ENCODE data around the gene ZNF281.

ZNF281 gene

DNA sequence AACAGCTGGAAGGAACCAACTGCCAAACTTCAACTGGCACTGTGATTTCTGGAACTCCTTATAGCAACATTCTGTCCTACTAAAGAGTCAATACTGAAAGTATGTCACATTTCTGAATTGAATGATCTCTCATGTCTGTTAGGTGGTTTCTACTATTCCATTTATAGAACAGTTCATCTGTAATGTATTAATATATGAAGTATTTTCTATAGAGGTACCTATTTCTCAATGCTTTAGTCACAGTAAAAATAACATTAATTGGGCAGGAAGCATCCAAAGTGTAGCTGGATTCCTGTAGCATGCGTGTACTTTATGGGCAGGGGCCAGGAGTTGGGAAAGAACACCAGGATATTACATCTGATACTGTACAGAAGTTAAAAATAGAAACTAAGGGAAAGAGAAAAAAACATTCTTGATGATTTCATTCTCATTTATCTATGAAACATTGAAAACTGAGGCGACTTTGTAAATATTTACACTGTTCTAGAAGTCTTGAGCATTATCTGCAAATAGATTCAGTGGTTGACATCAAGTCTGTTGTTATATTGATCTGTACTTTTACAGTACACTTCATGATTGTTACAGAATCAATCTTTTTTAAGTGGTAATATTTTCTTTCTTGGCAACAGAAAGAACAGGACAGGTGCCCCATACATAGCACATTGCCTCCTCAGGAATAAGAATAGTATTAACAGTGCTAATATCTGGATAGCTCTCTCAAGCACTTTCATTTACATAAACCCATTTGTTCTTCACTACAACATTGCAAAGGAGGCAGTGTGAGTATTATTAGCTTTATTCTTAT lies 6.2 kb upstream of the ZNF281 start (continued):
- TF ChIP-seq, protein P1, sequence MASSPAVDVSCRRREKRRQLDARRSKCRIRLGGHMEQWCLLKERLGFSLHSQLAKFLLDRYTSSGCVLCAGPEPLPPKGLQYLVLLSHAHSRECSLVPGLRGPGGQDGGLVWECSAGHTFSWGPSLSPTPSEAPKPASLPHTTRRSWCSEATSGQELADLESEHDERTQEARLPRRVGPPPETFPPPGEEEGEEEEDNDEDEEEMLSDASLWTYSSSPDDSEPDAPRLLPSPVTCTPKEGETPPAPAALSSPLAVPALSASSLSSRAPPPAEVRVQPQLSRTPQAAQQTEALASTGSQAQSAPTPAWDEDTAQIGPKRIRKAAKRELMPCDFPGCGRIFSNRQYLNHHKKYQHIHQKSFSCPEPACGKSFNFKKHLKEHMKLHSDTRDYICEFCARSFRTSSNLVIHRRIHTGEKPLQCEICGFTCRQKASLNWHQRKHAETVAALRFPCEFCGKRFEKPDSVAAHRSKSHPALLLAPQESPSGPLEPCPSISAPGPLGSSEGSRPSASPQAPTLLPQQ (tag by site-specific recombination; IDR thresholded peaks at IDR 0.05) = 0 out of 2 replicates have a peak, but pooled peaks have one; percentile 32
- TF ChIP-seq ZXDB (tag by site-specific recombination; IDR thresholded peaks at IDR 0.05) (no peak), KLF8 (tag by site-specific recombination; IDR thresholded peaks at IDR 0.05) (no peak), ZNF302 (tag by site-specific recombination; IDR thresholded peaks at IDR 0.05; ENCODE audit: low read depth) (no peak), ZNF324 (tag by site-specific recombination; IDR thresholded peaks at IDR 0.05) (no peak), GFI1B (tag by site-specific recombination; IDR thresholded peaks at IDR 0.05) (no peak), ZNF701 (tag by site-specific recombination; IDR thresholded peaks at IDR 0.05) (no peak), GLIS1 (tag by site-specific recombination; IDR thresholded peaks at IDR 0.05) (no peak), ZNF335 (tag by site-specific recombination; conservative IDR thresholded peaks at IDR 0.05) (0 out of 2 replicates have a peak, but pooled peaks have one; percentile 1), ZNF510 (tag by site-specific recombination; IDR thresholded peaks at IDR 0.05; ENCODE audit: insufficient replicate concordance) (no peak), BCL11B (tag by site-specific recombination; IDR thresholded peaks at IDR 0.05; ENCODE audit: low read depth) (no peak), ZNF23 (tag by site-specific recombination; IDR thresholded peaks at IDR 0.05; ENCODE audit: borderline replicate concordance) (no peak), ZNF76 (tag by site-specific recombination; IDR thresholded peaks at IDR 0.05; ENCODE audit: borderline replicate concordance, low read depth) (no peak), ZNF660 (tag by site-specific recombination; IDR thresholded peaks at IDR 0.05) (0 out of 2 replicates have a peak, but pooled peaks have one; percentile 36), ZNF555 (tag by site-specific recombination; conservative IDR thresholded peaks at IDR 0.05) (no peak), ZBTB7A (tag by site-specific recombination; IDR thresholded peaks at IDR 0.05; ENCODE audit: low read depth) (no peak), ZNF416 (tag by site-specific recombination; IDR thresholded peaks at IDR 0.05) (no peak), ZNF16 (tag by site-specific recombination; IDR thresholded peaks at IDR 0.05; ENCODE audit: low read depth) (no peak), SETDB1 (IDR thresholded peaks at IDR 0.05; ENCODE audit: insufficient read length, low read length) (no peak)
- TF ChIP-seq, protein P2, sequence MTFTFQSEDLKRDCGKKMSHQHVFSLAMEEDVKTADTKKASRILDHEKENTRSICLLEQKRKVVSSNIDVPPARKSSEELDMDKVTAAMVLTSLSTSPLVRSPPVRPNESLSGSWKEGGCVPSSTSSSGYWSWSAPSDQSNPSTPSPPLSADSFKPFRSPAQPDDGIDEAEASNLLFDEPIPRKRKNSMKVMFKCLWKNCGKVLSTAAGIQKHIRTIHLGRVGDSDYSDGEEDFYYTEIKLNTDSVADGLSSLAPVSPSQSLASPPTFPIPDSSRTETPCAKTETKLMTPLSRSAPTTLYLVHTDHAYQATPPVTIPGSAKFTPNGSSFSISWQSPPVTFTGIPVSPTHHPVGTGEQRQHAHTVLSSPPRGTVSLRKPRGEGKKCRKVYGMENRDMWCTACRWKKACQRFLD (tag by site-specific recombination; IDR thresholded peaks at IDR 0.05) = no peak
- TF ChIP-seq, protein P3, sequence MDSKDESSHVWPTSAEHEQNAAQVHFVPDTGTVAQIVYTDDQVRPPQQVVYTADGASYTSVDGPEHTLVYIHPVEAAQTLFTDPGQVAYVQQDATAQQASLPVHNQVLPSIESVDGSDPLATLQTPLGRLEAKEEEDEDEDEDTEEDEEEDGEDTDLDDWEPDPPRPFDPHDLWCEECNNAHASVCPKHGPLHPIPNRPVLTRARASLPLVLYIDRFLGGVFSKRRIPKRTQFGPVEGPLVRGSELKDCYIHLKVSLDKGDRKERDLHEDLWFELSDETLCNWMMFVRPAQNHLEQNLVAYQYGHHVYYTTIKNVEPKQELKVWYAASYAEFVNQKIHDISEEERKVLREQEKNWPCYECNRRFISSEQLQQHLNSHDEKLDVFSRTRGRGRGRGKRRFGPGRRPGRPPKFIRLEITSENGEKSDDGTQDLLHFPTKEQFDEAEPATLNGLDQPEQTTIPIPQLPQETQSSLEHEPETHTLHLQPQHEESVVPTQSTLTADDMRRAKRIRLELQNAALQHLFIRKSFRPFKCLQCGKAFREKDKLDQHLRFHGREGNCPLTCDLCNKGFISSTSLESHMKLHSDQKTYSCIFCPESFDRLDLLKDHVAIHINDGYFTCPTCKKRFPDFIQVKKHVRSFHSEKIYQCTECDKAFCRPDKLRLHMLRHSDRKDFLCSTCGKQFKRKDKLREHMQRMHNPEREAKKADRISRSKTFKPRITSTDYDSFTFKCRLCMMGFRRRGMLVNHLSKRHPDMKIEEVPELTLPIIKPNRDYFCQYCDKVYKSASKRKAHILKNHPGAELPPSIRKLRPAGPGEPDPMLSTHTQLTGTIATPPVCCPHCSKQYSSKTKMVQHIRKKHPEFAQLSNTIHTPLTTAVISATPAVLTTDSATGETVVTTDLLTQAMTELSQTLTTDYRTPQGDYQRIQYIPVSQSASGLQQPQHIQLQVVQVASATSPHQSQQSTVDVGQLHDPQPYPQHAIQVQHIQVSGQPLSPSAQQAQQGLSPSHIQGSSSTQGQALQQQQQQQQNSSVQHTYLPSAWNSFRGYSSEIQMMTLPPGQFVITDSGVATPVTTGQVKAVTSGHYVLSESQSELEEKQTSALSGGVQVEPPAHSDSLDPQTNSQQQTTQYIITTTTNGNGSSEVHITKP (tag by site-specific recombination; IDR thresholded peaks at IDR 0.05) = peak; percentile 87
